Left kidney (tissue), 2 donors: ENCODE measurements around the gene NEK11. TPM values are rescaled to one million over a fixed set of nuclear protein-coding genes. Genes with fewer than 3 reads are reported as not detected.
A peak's percentile ranks its signal among the peaks of the same experiment; 100 is the strongest.

ENCODE experiments used
- DNase-seq: peaks from one replicate; pipeline ENCODE4 v3.0.0-alpha.2; 2013
- polyA plus RNA-seq: library from polyadenylated mRNA; unstranded; fragments of 120-200 nt; gene quantifications from one replicate; pipeline ENCODE4 v1.2.1, GENCODE V29; 2013; ENCODE audit not compliant: insufficient read length

The NEK11 gene
- polyA plus RNA-seq, 1 donor = 24.3 TPM

DNA sequence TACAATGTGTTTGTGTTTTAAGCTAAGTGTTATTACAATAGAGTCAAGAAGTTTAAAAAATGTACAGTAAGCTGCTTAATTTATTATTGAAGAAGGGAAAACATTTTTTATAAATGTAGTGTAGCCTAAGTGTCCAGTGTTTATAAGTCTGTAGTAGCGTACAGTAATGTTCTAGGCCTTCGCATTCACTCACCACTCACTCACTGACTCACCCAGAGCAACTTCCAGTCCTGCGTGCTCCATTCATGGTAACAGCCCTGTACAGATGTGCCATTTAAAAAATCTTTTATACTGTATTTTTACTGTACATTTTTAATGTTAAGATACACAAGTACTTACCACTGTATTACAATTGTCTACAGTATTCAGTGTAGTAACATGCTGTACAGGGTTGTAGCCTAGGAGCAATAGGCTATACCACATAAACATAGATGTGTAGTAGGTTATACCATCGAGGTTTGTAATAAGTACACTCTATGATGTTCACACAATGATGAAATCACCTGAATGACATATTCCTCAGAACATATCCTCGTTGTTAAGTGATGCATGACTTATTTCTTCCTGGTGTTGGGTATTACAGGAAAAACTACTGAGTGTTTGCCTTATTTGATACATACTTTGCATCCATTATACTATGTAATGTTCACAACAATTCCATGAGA is 198.3 kb downstream of the NEK11 start:
- no peak for DNase-seq

DNA sequence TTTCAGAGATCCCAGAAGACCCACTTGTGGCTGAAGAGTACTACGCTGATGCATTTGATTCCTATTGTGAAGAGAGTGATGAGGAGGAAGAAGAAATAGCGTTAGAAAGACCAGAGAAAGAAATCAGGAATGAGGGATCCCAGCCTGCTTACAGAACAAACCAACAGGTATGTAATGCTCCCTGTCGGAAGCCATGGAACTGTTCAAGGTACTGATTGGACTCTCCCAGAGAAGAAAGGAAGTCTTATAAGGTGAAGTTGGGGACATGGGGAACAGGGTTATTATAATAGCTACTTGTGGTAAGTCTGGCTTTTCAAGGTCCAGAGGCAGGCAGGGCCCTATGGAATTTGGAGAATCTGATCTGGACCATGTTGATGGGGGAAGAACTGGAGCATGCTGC is 201.8 kb downstream of the NEK11 start:
- no peak for DNase-seq

GRCh38 chr3:131231710-131232389 is 205.2 kb downstream of the NEK11 start:
- DNase-seq = peak; percentile 6

DNA sequence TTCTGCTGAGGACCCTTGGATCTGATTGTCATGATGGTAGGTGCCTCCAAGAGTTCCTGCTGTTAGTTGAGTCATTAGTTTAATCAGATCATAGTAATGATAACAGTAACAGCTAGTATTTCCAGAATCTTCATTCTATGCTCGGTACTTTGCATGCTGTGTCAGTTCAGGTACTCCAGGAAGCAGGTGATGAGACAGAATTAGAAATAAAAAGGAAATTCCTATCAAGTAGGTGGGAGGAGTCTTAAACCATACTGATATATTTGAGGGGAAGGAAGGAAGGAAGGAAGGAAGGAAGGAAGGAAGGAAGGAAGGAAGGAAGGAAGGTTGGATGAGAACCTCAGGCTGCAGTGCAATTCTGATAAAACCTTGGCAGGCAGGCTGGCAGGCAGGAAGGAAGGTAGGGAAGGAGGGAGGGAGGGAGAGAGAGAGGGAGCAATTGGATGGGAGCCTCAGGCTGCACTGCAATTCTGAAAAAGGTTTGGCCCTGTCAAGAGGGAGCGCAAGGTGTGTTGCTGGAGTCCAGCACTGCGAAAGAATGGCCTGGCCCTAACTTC is 206.1 kb downstream of the NEK11 start:
- no peak for DNase-seq

DNA sequence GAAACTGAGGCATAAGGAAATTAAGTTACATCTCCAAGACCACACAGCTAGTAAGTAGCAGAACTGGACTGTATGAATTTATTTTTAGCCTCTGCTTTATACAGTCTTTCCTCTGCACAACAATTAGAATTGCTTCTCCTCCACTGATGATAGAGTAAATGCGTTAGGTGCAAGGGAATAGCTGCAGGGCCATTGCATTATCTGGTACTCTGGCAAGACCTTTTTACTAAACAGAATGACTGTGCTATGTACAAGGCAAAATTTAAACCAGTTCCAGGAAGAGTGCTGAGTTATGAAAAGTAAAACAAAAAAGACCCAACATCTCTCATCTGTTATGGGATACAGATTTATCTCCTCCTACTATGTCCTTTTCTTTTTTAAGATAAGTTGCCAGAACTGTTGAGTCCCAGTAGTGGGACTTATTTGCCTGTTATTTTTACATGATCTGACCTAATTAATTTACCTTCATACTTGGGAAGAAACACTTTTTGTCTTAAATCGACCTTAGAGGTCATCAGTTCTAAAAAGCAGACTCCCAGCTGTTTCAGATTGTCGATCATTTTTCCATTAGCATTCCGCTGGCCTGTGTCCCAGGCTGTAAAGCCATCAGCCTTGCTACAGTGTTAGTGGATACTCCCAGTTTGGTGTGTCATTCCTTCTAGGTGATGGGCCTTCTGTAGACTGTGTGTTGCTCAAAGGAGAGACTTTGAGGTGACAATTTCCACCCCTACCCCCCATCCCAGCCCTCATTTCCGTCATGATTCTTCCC is 207.4 kb downstream of the NEK11 start:
- no peak for DNase-seq

- DNase-seq = no peak
These were observed 209.7 kb downstream of the NEK11 start for GRCh38 chr3:131236421-131236820.

- DNase-seq = no peak
These were observed 211.8 kb downstream of the NEK11 start for GRCh38 chr3:131238496-131238895.

DNA sequence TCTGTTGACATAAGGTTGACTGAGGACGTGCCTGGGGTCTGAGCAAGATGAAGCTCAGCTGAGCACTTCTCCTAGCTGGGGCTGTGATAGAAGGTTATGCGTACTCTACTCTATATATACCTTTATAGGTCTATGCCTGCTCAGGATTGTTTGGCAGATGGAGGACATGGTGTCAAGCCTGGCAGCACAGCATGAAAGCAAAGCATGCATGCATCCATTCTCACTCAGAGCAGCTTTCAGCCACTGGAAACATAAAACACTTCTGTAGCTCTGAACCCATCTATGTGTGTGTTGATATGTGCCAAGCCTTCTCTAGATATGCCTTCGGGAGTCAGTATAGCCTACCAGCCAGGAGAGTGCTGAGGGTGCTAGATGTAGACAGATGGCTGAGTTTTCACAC is 212.6 kb downstream of the NEK11 start:
- DNase-seq = no peak

GRCh38 chr3:131242201-131242600 is 215.5 kb downstream of the NEK11 start:
- no peak for DNase-seq

DNA sequence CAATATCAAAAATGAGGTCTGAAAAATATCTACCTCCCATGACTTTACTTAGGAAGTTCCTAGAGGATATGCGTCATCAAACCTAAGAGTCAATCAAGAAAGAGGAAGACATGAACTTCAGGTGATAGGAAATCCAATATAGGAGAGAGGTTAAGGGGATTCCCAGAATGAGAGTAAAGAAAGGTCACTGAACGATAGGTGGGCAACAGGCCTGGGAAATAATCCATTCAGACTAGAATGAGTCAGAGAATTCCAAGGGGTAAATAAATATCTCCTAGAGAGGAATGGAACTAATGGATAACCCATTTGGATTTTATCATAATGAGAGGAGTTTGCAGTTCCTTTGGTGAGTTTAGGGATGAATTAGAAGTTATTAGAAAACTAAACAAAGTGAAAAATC is 223.8 kb downstream of the NEK11 start:
- DNase-seq = no peak

DNA sequence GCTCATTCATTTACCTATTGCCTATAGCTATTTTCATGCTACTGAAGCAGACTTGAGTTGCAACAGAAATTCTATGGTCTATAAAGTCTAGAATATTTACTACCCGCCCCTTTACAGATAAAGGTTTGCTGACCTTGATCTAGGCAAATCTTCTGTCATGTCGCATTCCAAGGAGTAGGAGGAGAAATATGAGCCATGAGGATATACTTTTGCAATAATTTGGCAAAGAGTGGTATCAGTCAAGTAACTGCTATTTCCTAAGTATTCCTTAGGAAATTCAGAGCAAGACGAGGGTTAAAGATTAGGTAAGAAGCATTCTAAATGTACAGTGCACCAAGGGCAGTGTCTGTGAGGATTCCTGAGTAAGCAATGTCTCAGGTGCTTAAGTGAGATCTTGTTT is 233.8 kb downstream of the NEK11 start:
- DNase-seq = no peak

DNA sequence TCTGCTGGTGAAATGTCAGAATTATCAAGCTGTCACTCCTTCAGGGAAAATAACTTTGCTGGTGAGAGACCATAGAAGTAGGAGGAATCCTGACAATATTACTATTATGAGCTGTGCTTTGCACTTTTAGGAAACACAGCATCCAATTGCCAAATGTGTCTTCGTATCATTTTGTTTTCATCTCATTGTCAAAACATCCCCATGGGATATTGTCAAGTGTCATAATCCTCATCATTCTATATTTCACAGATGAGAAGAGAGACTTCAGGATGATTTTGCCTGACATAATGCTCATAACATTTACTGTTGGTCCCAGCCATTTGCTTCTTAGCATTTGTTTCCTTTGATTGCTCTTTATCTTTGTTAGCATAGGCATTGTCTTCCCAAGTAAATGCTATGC is 234.4 kb downstream of the NEK11 start:
- DNase-seq = no peak

DNA sequence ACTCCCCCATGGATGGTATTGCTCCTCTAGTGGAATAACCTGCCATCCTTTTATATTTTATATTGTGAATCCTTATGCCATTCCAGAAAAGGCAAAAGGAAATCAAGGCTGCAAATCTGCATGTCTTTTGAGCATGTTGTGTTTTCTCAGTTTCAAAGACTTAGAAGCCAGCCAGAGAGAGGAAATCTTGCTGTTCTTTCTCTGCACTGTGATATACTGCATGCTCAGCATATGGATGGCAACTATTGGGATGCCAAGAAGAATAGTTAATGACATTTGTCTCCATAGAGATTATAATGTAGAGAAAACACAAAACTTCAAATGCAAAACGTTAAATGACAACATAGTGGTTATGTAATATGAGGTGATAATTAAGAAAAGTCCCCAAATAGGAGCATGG is 248.9 kb downstream of the NEK11 start:
- no peak for DNase-seq

- no peak for DNase-seq
These were observed 251.3 kb downstream of the NEK11 start for GRCh38 chr3:131277836-131278497.

DNA sequence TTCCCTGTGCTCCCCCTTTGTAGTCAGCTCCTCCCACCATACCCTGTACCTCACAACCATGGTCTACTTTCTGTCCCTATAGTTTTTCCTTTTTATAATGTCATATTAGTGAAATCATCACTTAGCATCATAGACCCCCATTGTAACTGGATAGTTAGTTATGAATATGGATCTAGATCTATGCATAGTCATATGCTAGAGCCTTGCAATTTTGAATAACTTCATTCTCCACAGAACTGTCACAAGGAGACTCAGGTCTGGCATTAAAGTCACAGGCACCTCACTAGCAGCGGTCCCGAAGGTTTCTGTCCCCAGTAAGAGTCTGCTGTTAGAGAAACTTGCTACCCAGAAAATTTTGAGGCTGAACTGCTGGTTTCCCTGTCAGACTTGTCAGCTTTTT is 252.9 kb downstream of the NEK11 start:
- no peak for DNase-seq

DNA sequence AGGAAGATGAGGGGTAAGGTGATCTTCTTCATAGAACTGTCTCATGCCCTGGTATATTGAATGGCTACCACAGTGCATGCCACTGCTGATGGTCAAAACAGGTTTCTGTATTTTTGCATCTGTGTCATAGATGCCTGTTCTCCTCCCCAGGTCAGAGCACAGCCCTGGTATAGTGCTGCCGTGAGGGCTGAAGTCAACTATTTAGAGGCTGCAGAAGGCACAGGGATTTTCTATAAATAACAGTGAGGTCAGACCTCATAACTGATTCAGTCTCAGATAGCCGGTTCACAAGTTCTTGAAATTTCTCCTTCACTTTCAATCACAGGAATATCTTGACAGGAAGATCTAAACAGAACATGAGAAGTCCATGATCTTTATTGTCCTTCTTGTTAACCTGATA is 255.7 kb downstream of the NEK11 start:
- no peak for DNase-seq

- DNase-seq = no peak
These were observed 256.3 kb downstream of the NEK11 start for GRCh38 chr3:131282967-131283366.

- DNase-seq = peak; percentile 82
These were observed 257.2 kb downstream of the NEK11 start for GRCh38 chr3:131283862-131284261.

- no peak for DNase-seq
These were observed 257.6 kb downstream of the NEK11 start for GRCh38 chr3:131284302-131284701.

GRCh38 chr3:131285456-131285855 is 258.8 kb downstream of the NEK11 start:
- no peak for DNase-seq

- DNase-seq = no peak
These were observed 273.2 kb downstream of the NEK11 start for GRCh38 chr3:131299836-131300235.

GRCh38 chr3:131303848-131304247 is 277.2 kb downstream of the NEK11 start:
- no peak for DNase-seq
